Measurements from ENCODE around the gene SPNS2. TPM values are rescaled to one million over a fixed set of nuclear protein-coding genes. Genes with fewer than 3 reads are reported as not detected.

The SPNS2 gene
- polyA plus RNA-seq, 1 of the 3 experiments (the other 2 are of a cell fraction) = 0.08 TPM

DNA sequence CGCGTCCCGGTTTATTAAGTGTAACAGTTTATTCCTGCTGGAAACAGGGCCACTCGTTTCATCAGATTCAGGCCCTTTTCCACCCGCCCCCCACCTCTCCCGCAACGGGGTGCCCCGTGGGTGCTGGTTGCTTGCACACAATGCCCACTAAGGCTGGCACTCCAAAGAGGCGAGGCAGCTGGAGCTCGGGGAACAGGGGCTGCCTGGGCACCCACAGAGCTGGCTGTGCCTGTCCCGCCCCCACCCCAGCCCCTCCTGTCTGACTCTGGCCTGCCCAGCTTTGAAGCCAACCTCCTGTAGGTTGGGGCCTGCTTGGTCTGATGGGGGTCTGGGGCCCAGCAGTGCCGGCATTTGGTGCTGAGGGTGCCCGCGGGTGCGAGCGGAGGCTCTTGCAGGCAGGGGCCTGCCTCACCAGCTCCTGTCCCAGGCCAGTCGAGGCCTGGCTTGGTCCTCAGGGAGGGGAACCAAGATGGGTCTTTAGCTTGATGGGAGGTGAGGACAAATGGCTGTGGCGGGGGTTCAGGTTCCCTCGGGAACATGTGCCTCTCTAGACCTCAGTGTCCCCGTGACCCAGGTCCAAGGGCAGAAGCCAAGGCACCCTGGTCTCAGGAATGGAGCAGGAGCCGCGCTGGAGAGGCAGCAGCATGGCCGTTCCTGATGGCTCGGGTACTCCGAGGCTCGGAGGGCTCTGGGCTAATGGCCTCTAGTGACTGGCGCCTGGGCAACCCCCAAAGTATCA is 36.4 kb downstream of the SPNS2 start:
- no peaks in the 10 kb centered on the region for H3F3A ChIP-seq (replicated peaks; ENCODE audit: insufficient read depth)
- no peak overlapping the region for H3K4me3 ChIP-seq (ENCODE audit: low read depth in 2 of 2, low read length in 1 of 2)
- H3K9me3 ChIP-seq = no peaks in the 10 kb centered on the region
- ChIA-PET CTCF (interaction anchor here (1.0 to 2.0 kb wide), 4 partner anchors 9 to 114 kb away, joined by 3 to 6 read pairs (median 4); no protein-coding TSS in a partner anchor), POLR2A (interaction anchor here (1.4 kb wide), 1 partner anchor 9 kb away, joined by 4 read pairs; no protein-coding TSS in a partner anchor)
- no peaks in the 10 kb centered on the region for H3K9me2 ChIP-seq
- no peaks in the 10 kb centered on the region for H3K27me3 ChIP-seq (ENCODE audit: insufficient read depth)
- H3K9ac ChIP-seq = no peak overlapping the region
- H3K79me2 ChIP-seq (ENCODE audit: insufficient read depth) = no peaks in the 10 kb centered on the region
- no peak for DNase-seq
- H3K4me2 ChIP-seq = no peak overlapping the region
- H4K20me1 ChIP-seq (ENCODE audit: insufficient read depth) = no peaks in the 10 kb centered on the region
- TF ChIP-seq SIN3A (IDR thresholded peaks at IDR 0.05; ENCODE audit: borderline replicate concordance, low read depth, low read length) = no peak
- no peak for TF ChIP-seq YY1 (IDR thresholded peaks at IDR 0.05; ENCODE audit: low read depth)
- TF ChIP-seq POLR2AphosphoS5 (IDR thresholded peaks at IDR 0.05; ENCODE audit: low read depth, low read length) = 0 out of 2 replicates have a peak, but pooled peaks have one; percentile 11
- no peak for TF ChIP-seq CHD2 (IDR thresholded peaks at IDR 0.05; ENCODE audit: low read length, partially characterized antibody)
- no peak for TF ChIP-seq GATA2 (CRISPR knock-in tag; IDR thresholded peaks at IDR 0.05)
- TF ChIP-seq EP300 (IDR thresholded peaks at IDR 0.05; ENCODE audit: borderline replicate concordance in 1 of 2, low read depth in 1 of 2, low read length in 1 of 2) = no peak
- peaks cover 0 to 31% of the 10 kb centered on the region in 2 experiments; a peak in 1 of 4 replicates for H3K4me1 ChIP-seq (ENCODE audit: control insufficient read depth in 1 of 2, insufficient read depth in 2 of 2, low read depth in 1 of 2, low read length in 1 of 2)
- peak overlapping the region in 1 of 2 experiments; percentile 80; a peak in 2 of 4 replicates for H3K27ac ChIP-seq (ENCODE audit: low read depth in 2 of 2, low read length in 1 of 2)
- H2AFZ ChIP-seq (ENCODE audit: low read depth) = no peak overlapping the region
- WGBS (ENCODE audit: low lambda C conversion rate) = 76% methylated on average over 5 of the region's 27 CpGs
- H3K36me3 ChIP-seq (replicated peaks in 1 of 2; ENCODE audit: control insufficient read depth in 1 of 2, insufficient read depth in 2 of 2, low read length in 1 of 2) = peaks cover 3 to 22% of the 10 kb centered on the region in 2 experiments

DNA sequence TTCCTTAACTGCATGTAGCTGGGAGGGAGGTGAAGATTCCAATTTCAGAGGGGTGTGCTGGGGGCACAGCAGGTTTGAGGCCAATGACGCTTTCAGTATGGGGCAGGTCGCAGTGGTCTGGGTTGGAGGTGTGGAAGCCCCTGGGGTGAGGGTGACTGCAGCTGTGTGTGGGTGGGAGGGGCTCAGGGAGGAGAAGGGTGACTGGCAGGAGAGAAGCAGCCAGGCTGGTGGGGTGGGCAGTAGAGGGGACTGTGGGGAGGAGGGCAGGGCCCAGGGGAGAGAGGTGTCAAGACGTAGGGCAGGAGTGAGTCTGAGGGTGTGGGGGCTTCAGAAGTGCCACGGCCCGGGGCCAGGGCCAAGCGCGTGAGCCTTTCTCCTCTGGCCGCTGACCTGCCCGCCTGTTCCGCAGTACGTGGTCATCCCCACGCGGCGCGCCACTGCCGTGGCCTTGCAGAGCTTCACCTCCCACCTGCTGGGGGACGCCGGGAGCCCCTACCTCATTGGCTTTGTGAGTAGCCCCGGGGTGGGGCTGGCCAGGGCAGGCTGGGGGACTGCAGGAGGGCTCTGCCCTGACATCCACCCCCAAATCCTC is 37.1 kb downstream of the SPNS2 start:
- H3K79me2 ChIP-seq (ENCODE audit: insufficient read depth) = no peaks in the 10 kb centered on the region
- no peak overlapping the region for H3K27ac ChIP-seq (ENCODE audit: low read depth in 2 of 2, low read length in 1 of 2)
- POLR2A ChIA-PET = interaction anchor here (1.1 kb wide), 1 partner anchor 19 kb away, joined by 3 read pairs; no protein-coding TSS in a partner anchor
- no peak for DNase-seq
- H3K9me3 ChIP-seq = no peaks in the 10 kb centered on the region
- no peak overlapping the region for H3K4me2 ChIP-seq
- H3F3A ChIP-seq (replicated peaks; ENCODE audit: insufficient read depth) = no peaks in the 10 kb centered on the region
- no peaks in the 10 kb centered on the region for H4K20me1 ChIP-seq (ENCODE audit: insufficient read depth)
- CTCF ChIA-PET = interaction anchor here (1.0 to 1.9 kb wide), 2 partner anchors 31 to 115 kb away, joined by 3 to 6 read pairs; no protein-coding TSS in a partner anchor
- H2AFZ ChIP-seq (ENCODE audit: low read depth) = no peak overlapping the region
- no peak overlapping the region for H3K4me3 ChIP-seq (ENCODE audit: low read depth in 2 of 2, low read length in 1 of 2)
- H3K9me2 ChIP-seq = no peaks in the 10 kb centered on the region
- peaks cover 3 to 29% of the 10 kb centered on the region in 2 experiments for H3K36me3 ChIP-seq (replicated peaks in 1 of 2; ENCODE audit: control insufficient read depth in 1 of 2, insufficient read depth in 2 of 2, low read length in 1 of 2)
- no peaks in the 10 kb centered on the region for H3K27me3 ChIP-seq (ENCODE audit: insufficient read depth)
- H3K9ac ChIP-seq = no peak overlapping the region
- peaks cover 0 to 31% of the 10 kb centered on the region in 2 experiments; a peak in 1 of 4 replicates for H3K4me1 ChIP-seq (ENCODE audit: control insufficient read depth in 1 of 2, insufficient read depth in 2 of 2, low read depth in 1 of 2, low read length in 1 of 2)
- 93% methylated on average over 3 of the region's 19 CpGs for WGBS (ENCODE audit: low lambda C conversion rate)
- TF ChIP-seq SIN3A (IDR thresholded peaks at IDR 0.05; ENCODE audit: borderline replicate concordance, low read depth, low read length) (no peak), FOSL2 (IDR thresholded peaks at IDR 0.05; ENCODE audit: borderline replicate concordance, low read depth) (no peak), GATA2 (CRISPR knock-in tag; IDR thresholded peaks at IDR 0.05) (no peak), YY1 (IDR thresholded peaks at IDR 0.05; ENCODE audit: low read depth) (no peak), SMC3 (IDR thresholded peaks at IDR 0.05; ENCODE audit: low read depth, low read length) (no peak), JUND (IDR thresholded peaks at IDR 0.05) (no peak), RAD21 (IDR thresholded peaks at IDR 0.05; ENCODE audit: low read length) (no peak), ELF1 (IDR thresholded peaks at IDR 0.05) (no peak), RXRA (IDR thresholded peaks at IDR 0.05; ENCODE audit: borderline replicate concordance, low read depth) (no peak), TCF12 (IDR thresholded peaks at IDR 0.05) (no peak), CHD2 (IDR thresholded peaks at IDR 0.05; ENCODE audit: low read length, partially characterized antibody) (no peak), FOXJ3 (CRISPR knock-in tag; IDR thresholded peaks at IDR 0.05) (no peak), RFX5 (IDR thresholded peaks at IDR 0.05; ENCODE audit: low read length) (no peak), EP300 (IDR thresholded peaks at IDR 0.05; ENCODE audit: borderline replicate concordance in 1 of 2, low read depth in 1 of 2, low read length in 1 of 2) (no peak)
- TF ChIP-seq, protein P1, sequence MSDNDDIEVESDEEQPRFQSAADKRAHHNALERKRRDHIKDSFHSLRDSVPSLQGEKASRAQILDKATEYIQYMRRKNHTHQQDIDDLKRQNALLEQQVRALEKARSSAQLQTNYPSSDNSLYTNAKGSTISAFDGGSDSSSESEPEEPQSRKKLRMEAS (IDR thresholded peaks at IDR 0.05; ENCODE audit: low read depth) = no peak
- TF ChIP-seq, protein P2, sequence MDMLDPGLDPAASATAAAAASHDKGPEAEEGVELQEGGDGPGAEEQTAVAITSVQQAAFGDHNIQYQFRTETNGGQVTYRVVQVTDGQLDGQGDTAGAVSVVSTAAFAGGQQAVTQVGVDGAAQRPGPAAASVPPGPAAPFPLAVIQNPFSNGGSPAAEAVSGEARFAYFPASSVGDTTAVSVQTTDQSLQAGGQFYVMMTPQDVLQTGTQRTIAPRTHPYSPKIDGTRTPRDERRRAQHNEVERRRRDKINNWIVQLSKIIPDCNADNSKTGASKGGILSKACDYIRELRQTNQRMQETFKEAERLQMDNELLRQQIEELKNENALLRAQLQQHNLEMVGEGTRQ (IDR thresholded peaks at IDR 0.05; ENCODE audit: borderline replicate concordance, low read depth, low read length) = no peak
- TF ChIP-seq, protein P3, sequence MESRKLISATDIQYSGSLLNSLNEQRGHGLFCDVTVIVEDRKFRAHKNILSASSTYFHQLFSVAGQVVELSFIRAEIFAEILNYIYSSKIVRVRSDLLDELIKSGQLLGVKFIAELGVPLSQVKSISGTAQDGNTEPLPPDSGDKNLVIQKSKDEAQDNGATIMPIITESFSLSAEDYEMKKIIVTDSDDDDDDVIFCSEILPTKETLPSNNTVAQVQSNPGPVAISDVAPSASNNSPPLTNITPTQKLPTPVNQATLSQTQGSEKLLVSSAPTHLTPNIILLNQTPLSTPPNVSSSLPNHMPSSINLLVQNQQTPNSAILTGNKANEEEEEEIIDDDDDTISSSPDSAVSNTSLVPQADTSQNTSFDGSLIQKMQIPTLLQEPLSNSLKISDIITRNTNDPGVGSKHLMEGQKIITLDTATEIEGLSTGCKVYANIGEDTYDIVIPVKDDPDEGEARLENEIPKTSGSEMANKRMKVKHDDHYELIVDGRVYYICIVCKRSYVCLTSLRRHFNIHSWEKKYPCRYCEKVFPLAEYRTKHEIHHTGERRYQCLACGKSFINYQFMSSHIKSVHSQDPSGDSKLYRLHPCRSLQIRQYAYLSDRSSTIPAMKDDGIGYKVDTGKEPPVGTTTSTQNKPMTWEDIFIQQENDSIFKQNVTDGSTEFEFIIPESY (IDR thresholded peaks at IDR 0.05; ENCODE audit: borderline replicate concordance, low read depth) = no peak
- TF ChIP-seq, protein P4, sequence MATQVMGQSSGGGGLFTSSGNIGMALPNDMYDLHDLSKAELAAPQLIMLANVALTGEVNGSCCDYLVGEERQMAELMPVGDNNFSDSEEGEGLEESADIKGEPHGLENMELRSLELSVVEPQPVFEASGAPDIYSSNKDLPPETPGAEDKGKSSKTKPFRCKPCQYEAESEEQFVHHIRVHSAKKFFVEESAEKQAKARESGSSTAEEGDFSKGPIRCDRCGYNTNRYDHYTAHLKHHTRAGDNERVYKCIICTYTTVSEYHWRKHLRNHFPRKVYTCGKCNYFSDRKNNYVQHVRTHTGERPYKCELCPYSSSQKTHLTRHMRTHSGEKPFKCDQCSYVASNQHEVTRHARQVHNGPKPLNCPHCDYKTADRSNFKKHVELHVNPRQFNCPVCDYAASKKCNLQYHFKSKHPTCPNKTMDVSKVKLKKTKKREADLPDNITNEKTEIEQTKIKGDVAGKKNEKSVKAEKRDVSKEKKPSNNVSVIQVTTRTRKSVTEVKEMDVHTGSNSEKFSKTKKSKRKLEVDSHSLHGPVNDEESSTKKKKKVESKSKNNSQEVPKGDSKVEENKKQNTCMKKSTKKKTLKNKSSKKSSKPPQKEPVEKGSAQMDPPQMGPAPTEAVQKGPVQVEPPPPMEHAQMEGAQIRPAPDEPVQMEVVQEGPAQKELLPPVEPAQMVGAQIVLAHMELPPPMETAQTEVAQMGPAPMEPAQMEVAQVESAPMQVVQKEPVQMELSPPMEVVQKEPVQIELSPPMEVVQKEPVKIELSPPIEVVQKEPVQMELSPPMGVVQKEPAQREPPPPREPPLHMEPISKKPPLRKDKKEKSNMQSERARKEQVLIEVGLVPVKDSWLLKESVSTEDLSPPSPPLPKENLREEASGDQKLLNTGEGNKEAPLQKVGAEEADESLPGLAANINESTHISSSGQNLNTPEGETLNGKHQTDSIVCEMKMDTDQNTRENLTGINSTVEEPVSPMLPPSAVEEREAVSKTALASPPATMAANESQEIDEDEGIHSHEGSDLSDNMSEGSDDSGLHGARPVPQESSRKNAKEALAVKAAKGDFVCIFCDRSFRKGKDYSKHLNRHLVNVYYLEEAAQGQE (IDR thresholded peaks at IDR 0.05; ENCODE audit: low read depth, low read length) = no peak

All from SK-N-SH (cell line).